GM19467 (cell line): ENCODE data around the gene SEMA5A.

Source experiments
- ATAC-seq: cut with Tn5 transposase; IDR thresholded peaks from one replicate; pipeline ENCODE4 v1.9.1; 2021; ENCODE audit warnings: mild to moderate bottlenecking, moderate library complexity; ENCODE audit not compliant: unreplicated experiment

SEMA5A gene

GRCh38 chr5:9239626-9240025 lies 306.2 kb downstream of the SEMA5A start:
- ATAC-seq = no peak

- no peak for ATAC-seq
These were observed 306.8 kb downstream of the SEMA5A start for GRCh38 chr5:9239071-9239470.

GRCh38 chr5:9233712-9234111 lies 312.2 kb downstream of the SEMA5A start:
- no peak for ATAC-seq

GRCh38 chr5:9233035-9233434 lies 312.8 kb downstream of the SEMA5A start:
- ATAC-seq = no peak

GRCh38 chr5:9231842-9232241 lies 314.0 kb downstream of the SEMA5A start:
- ATAC-seq = no peak

GRCh38 chr5:9230355-9230754 lies 315.5 kb downstream of the SEMA5A start:
- ATAC-seq = no peak

GRCh38 chr5:9226016-9226536 lies 319.8 kb downstream of the SEMA5A start:
- ATAC-seq = no peak

GRCh38 chr5:9222054-9222976 lies 323.6 kb downstream of the SEMA5A start:
- ATAC-seq = no peak

GRCh38 chr5:9218358-9218757 lies 327.5 kb downstream of the SEMA5A start:
- no peak for ATAC-seq

GRCh38 chr5:9212605-9213004 lies 333.3 kb downstream of the SEMA5A start:
- no peak for ATAC-seq

- no peak for ATAC-seq
These were observed 335.9 kb downstream of the SEMA5A start for GRCh38 chr5:9209846-9210492.

- no peak for ATAC-seq
These were observed 338.0 kb downstream of the SEMA5A start for GRCh38 chr5:9207817-9208418.

- no peak for ATAC-seq
These were observed 343.2 kb downstream of the SEMA5A start for GRCh38 chr5:9202636-9203035.

- ATAC-seq = no peak
These were observed 344.1 kb downstream of the SEMA5A start for GRCh38 chr5:9201761-9202160.

- no peak for ATAC-seq
These were observed 344.9 kb downstream of the SEMA5A start for GRCh38 chr5:9201011-9201410.

- ATAC-seq = no peak
These were observed 347.5 kb downstream of the SEMA5A start for GRCh38 chr5:9198394-9198793.

- peak; percentile 87 for ATAC-seq
These were observed 348.0 kb downstream of the SEMA5A start for GRCh38 chr5:9197881-9198260.

- ATAC-seq = no peak
These were observed 349.3 kb downstream of the SEMA5A start for GRCh38 chr5:9196403-9197227.

GRCh38 chr5:9194509-9194908 lies 351.4 kb downstream of the SEMA5A start:
- ATAC-seq = no peak

- ATAC-seq = no peak
These were observed 353.6 kb downstream of the SEMA5A start for GRCh38 chr5:9192266-9192665.

GRCh38 chr5:9189681-9190080 lies 356.2 kb downstream of the SEMA5A start:
- no peak for ATAC-seq
